Measurements from ENCODE around the gene BICRAL. TPM values are rescaled to one million over a fixed set of nuclear protein-coding genes. Genes with fewer than 3 reads are reported as not detected.

The BICRAL gene
- total and polyA plus RNA-seq, 4 donors: 1.7 to 6.8 (median 3.9) TPM

DNA sequence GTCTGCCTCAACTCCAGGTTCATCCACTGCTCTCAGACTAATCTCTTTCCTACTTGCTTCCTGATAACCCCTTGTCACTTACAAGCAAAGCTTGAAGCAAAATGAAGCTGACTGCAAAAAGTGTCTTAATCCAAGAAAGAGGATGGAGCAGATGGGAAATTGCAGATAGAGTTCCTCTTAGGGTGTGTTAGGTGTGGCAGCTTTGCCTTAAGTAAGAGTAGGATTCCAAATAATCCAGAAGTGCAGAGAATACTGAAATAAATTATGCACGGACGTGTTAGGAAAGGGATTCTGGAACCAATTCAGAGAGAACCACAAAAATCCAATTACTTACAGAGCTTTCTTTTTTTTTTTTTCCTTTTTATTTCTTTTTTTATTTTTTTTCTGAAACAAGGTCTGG lies 91.5 kb downstream of the BICRAL start:
- H3K4me1 ChIP-seq (ENCODE audit: control insufficient read depth in 4 of 4, insufficient read depth in 4 of 4, low read length in 3 of 4): peaks cover 0 to 7% (median 4%) of the 10 kb centered on the region in 4 donors
- 82% methylated on average over 2 of the region's 2 CpGs for WGBS
- H3K9ac ChIP-seq (ENCODE audit: low read depth in 1 of 2, low read length in 2 of 2): no peak overlapping the region
- peaks cover 0 to 4% (median 0%) of the 10 kb centered on the region in 4 donors for H3K36me3 ChIP-seq (ENCODE audit: control insufficient read depth in 4 of 4, insufficient read depth in 3 of 4, low read depth in 1 of 4, low read length in 3 of 4)
- no peak overlapping the region for H3K27ac ChIP-seq (ENCODE audit: low read depth in 1 of 2, low read length in 2 of 2)
- DNase-seq (ENCODE audit: low spot score): no peak
- no peaks in the 10 kb centered on the region for H3K9me3 ChIP-seq (ENCODE audit: control insufficient read depth in 4 of 4, low read length in 3 of 4)
- no peaks in the 10 kb centered on the region for H3K27me3 ChIP-seq (ENCODE audit: control insufficient read depth in 4 of 4, insufficient read depth in 4 of 4, low read length in 3 of 4)
- no peak overlapping the region for H3K4me3 ChIP-seq (ENCODE audit: low read depth in 1 of 3, low read length in 3 of 3)
- TF ChIP-seq RXRA (IDR thresholded peaks at IDR 0.05) (no peak), TAF1 (conservative IDR thresholded peaks at IDR 0.05) (no peak), YY1 (IDR thresholded peaks at IDR 0.05) (no peak), SP1 (IDR thresholded peaks at IDR 0.05) (no peak), FOXA2 (IDR thresholded peaks at IDR 0.05) (no peak), RAD21 (IDR thresholded peaks at IDR 0.05) (no peak), EGR1 (IDR thresholded peaks at IDR 0.05; ENCODE audit: low read depth in 2 of 2) (no peak), FOXA1 (IDR thresholded peaks at IDR 0.05) (no peak), NR2F2 (IDR thresholded peaks at IDR 0.05) (no peak), HNF4A (conservative IDR thresholded peaks at IDR 0.05) (no peak), HNF4G (IDR thresholded peaks at IDR 0.05) (no peak), GABPA (IDR thresholded peaks at IDR 0.05 in 1 of 2, conservative IDR thresholded peaks at IDR 0.05 in 1 of 2) (no peak), JUND (IDR thresholded peaks at IDR 0.05) (no peak)
- TF ChIP-seq, protein P1, sequence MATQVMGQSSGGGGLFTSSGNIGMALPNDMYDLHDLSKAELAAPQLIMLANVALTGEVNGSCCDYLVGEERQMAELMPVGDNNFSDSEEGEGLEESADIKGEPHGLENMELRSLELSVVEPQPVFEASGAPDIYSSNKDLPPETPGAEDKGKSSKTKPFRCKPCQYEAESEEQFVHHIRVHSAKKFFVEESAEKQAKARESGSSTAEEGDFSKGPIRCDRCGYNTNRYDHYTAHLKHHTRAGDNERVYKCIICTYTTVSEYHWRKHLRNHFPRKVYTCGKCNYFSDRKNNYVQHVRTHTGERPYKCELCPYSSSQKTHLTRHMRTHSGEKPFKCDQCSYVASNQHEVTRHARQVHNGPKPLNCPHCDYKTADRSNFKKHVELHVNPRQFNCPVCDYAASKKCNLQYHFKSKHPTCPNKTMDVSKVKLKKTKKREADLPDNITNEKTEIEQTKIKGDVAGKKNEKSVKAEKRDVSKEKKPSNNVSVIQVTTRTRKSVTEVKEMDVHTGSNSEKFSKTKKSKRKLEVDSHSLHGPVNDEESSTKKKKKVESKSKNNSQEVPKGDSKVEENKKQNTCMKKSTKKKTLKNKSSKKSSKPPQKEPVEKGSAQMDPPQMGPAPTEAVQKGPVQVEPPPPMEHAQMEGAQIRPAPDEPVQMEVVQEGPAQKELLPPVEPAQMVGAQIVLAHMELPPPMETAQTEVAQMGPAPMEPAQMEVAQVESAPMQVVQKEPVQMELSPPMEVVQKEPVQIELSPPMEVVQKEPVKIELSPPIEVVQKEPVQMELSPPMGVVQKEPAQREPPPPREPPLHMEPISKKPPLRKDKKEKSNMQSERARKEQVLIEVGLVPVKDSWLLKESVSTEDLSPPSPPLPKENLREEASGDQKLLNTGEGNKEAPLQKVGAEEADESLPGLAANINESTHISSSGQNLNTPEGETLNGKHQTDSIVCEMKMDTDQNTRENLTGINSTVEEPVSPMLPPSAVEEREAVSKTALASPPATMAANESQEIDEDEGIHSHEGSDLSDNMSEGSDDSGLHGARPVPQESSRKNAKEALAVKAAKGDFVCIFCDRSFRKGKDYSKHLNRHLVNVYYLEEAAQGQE (IDR thresholded peaks at IDR 0.05): no peak
- TF ChIP-seq, protein P2, sequence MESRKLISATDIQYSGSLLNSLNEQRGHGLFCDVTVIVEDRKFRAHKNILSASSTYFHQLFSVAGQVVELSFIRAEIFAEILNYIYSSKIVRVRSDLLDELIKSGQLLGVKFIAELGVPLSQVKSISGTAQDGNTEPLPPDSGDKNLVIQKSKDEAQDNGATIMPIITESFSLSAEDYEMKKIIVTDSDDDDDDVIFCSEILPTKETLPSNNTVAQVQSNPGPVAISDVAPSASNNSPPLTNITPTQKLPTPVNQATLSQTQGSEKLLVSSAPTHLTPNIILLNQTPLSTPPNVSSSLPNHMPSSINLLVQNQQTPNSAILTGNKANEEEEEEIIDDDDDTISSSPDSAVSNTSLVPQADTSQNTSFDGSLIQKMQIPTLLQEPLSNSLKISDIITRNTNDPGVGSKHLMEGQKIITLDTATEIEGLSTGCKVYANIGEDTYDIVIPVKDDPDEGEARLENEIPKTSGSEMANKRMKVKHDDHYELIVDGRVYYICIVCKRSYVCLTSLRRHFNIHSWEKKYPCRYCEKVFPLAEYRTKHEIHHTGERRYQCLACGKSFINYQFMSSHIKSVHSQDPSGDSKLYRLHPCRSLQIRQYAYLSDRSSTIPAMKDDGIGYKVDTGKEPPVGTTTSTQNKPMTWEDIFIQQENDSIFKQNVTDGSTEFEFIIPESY (IDR thresholded peaks at IDR 0.05): no peak
- TF ChIP-seq, protein P3, sequence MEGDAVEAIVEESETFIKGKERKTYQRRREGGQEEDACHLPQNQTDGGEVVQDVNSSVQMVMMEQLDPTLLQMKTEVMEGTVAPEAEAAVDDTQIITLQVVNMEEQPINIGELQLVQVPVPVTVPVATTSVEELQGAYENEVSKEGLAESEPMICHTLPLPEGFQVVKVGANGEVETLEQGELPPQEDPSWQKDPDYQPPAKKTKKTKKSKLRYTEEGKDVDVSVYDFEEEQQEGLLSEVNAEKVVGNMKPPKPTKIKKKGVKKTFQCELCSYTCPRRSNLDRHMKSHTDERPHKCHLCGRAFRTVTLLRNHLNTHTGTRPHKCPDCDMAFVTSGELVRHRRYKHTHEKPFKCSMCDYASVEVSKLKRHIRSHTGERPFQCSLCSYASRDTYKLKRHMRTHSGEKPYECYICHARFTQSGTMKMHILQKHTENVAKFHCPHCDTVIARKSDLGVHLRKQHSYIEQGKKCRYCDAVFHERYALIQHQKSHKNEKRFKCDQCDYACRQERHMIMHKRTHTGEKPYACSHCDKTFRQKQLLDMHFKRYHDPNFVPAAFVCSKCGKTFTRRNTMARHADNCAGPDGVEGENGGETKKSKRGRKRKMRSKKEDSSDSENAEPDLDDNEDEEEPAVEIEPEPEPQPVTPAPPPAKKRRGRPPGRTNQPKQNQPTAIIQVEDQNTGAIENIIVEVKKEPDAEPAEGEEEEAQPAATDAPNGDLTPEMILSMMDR (IDR thresholded peaks at IDR 0.05; ENCODE audit: low read depth, low read length, missing input control): no peak
- TF ChIP-seq, protein P4, sequence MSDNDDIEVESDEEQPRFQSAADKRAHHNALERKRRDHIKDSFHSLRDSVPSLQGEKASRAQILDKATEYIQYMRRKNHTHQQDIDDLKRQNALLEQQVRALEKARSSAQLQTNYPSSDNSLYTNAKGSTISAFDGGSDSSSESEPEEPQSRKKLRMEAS (IDR thresholded peaks at IDR 0.05): no peak
- TF ChIP-seq, protein P5, sequence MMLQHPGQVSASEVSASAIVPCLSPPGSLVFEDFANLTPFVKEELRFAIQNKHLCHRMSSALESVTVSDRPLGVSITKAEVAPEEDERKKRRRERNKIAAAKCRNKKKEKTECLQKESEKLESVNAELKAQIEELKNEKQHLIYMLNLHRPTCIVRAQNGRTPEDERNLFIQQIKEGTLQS (IDR thresholded peaks at IDR 0.05): no peak
